ENCODE results near the gene MIER3.

- TF ChIP-seq CTCF (IDR thresholded peaks at IDR 0.05) (no peak), EZH2phosphoT487 (IDR thresholded peaks at IDR 0.05; ENCODE audit: borderline replicate concordance, low read depth) (no peak), JUND (IDR thresholded peaks at IDR 0.05) (no peak), ELF1 (IDR thresholded peaks at IDR 0.05) (no peak), USF2 (IDR thresholded peaks at IDR 0.05; ENCODE audit: borderline replicate concordance, low read depth, low read length) (no peak), EP300 (IDR thresholded peaks at IDR 0.05; ENCODE audit: borderline replicate concordance in 1 of 2, low read depth in 1 of 2, low read length in 1 of 2) (no peak), TAF1 (IDR thresholded peaks at IDR 0.05; ENCODE audit: borderline replicate concordance, low read depth, low read length) (no peak)
Observed at GRCh38 chr5:56959326-56959725, 7.4 kb upstream of the MIER3 start.
